H7 (cell line): ENCODE data around the gene CASZ1. TPM values are rescaled to one million over a fixed set of nuclear protein-coding genes. Genes with fewer than 3 reads are reported as not detected.
A peak's percentile ranks its signal among the peaks of the same experiment; 100 is the strongest.

Experiments
- DNase-seq: peaks from one replicate; pipeline ENCODE4 v3.0.0; 2012
- H3K27me3 ChIP-seq: 2 replicates; pipeline ENCODE4 v1.6.0; 2011; ENCODE audit warnings: mild to moderate bottlenecking, low read length; ENCODE audit not compliant: control insufficient read depth, insufficient read depth
- H3K36me3 ChIP-seq: replicated peaks from 2 replicates; pipeline ENCODE4 v1.5.1; 2011; ENCODE audit warnings: low read length; ENCODE audit not compliant: control insufficient read depth, insufficient read depth
- H3K4me3 ChIP-seq: 2 replicates; pipeline ENCODE4 v1.5.1; 2011; ENCODE audit warnings: low read depth, mild to moderate bottlenecking, control low read depth, low read length, moderate library complexity; ENCODE audit not compliant: insufficient read depth
- total RNA-seq: library from RNA; depleted of rRNA; stranded (reverse); fragments of >200 nt; shearing (Covaris generic); gene quantifications from 2 replicates; pipeline ENCODE4 v1.2.3, GENCODE V29; 2014

The CASZ1 gene
- total RNA-seq, 1 experiment from 2014 or later: 5.0 TPM

DNA sequence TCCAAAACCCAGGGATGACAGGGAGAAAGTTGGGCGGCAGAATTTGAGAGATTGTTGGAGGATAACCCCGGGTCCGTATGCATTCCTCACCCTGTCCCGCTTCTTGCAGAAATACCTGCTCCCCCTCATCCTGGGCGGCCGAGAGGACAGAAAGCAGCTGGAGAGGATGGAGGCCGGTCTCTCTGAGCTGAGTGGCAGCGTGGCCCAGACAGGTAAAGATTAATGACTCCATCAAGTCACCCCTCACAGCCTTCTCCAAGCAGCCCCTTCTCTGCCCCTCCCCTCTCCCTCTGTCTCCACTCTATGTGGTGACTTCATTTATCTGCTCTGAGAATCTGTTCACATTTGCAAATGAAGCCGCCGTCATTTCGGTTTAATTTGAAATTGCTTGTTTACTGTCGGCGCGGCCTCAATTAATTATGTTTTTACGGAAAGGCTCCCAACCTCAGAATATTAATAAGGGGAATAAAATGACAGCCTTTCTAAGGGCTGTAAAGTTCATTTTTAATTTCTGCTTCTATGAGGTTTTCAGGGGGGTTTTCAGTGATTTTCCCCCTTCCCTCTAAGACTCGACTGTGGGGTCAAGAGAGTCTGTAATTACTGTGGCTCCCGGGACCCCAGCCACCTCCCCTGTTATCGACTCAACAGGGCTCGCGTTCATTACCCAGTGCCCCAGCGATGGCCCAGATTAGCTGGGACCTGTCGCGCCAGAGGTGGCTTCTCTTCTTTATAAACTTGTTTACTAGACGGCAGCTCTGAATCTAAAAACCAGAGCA is 173.3 kb downstream of the CASZ1 start:
- no peaks in the 10 kb centered on the region for H3K27me3 ChIP-seq
- H3K36me3 ChIP-seq: peaks cover 1% of the 10 kb centered on the region; the same call in 1 of the 2 replicates
- no peak for DNase-seq
- no peak overlapping the region for H3K4me3 ChIP-seq

DNA sequence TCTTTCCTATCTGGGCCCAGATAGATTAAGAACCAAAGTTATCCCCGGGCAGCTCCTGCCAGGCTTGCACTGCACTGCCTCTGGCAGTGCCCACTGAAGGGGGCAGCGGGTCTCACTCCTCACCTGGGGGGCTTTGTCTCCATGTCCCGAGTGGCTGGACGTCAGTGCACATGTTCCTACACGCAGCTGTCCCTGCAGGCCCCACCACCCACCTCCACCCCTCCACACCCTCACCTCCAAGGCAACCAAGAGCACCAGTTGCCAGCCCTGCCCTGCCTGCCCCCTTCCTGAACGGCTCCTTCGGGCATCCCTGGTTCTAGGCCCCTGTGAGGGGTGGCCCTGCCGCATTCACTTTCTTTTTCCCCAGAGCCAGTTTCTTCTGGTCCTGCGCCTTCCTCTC is 174.5 kb downstream of the CASZ1 start:
- DNase-seq: no peak
- no peak overlapping the region for H3K4me3 ChIP-seq

GRCh38 chr1:10620776-10621175 is 175.7 kb downstream of the CASZ1 start:
- H3K36me3 ChIP-seq: peaks cover 1% of the 10 kb centered on the region; the same call in 1 of the 2 replicates
- DNase-seq: peak; percentile 42
- H3K27me3 ChIP-seq: no peaks in the 10 kb centered on the region
- no peak overlapping the region for H3K4me3 ChIP-seq

More for the DNA sequence above, 174.5 kb downstream of the CASZ1 start:
- no peaks in the 10 kb centered on the region for H3K27me3 ChIP-seq
- peaks cover 1% of the 10 kb centered on the region; the same call in 1 of the 2 replicates for H3K36me3 ChIP-seq

- no peaks in the 10 kb centered on the region; the same call in 1 of the 2 replicates for H3K36me3 ChIP-seq
- H3K27me3 ChIP-seq: no peaks in the 10 kb centered on the region
- no peak overlapping the region for H3K4me3 ChIP-seq
- peak; percentile 30 for DNase-seq
These were observed 178.2 kb downstream of the CASZ1 start for GRCh38 chr1:10617931-10618885.

GRCh38 chr1:10617318-10617717 is 179.1 kb downstream of the CASZ1 start:
- no peaks in the 10 kb centered on the region for H3K27me3 ChIP-seq
- DNase-seq: no peak
- no peaks in the 10 kb centered on the region; the same call in 1 of the 2 replicates for H3K36me3 ChIP-seq
- H3K4me3 ChIP-seq: no peak overlapping the region

GRCh38 chr1:10616696-10617095 is 179.8 kb downstream of the CASZ1 start:
- Histone ChIP-seq H3K27me3 (no peaks in the 10 kb centered on the region), H3K36me3 (no peaks in the 10 kb centered on the region; the same call in 1 of the 2 replicates), H3K4me3 (no peak overlapping the region)
- DNase-seq: no peak

DNA sequence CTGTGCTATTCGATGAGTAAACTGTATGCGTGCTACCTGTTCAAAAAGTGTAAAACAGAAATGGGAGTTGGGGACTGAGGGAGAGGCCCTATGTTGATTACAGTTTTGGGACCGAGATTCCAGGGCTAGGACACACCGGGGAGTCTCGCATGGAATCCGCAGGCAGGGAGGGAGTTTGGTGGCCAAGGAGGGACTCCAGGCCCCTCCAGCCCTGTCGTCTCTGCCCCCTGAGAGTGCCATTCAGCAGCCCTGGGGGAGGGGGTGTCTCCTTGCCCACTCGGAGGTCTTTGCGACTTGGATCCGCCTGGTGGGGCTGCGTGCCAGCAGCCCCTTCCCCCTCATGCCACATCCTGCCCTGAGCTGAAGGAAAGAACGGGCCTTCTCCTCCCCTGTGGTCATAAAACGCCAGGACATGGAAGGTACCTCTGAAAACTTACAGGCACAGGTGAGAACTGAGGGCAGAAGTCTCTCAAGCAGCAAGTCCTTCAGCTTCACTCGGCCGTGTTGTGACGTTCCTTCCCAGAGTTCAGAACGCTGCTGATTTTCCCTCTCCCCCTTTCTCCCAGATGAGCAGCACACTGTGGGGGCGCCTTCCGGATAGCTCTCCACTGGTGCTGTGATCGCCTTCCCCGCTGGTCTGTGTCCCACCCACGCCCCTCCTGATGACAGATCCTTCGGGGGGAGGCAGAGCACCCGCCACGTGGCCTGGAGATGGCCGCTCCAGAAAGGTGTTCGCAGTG is 180.3 kb downstream of the CASZ1 start:
- H3K36me3 ChIP-seq: no peaks in the 10 kb centered on the region; the same call in 1 of the 2 replicates
- H3K4me3 ChIP-seq: no peak overlapping the region
- DNase-seq: peak; percentile 65
- H3K27me3 ChIP-seq: no peaks in the 10 kb centered on the region

GRCh38 chr1:10615332-10615731 is 181.1 kb downstream of the CASZ1 start:
- no peaks in the 10 kb centered on the region for H3K27me3 ChIP-seq
- no peak overlapping the region for H3K4me3 ChIP-seq

GRCh38 chr1:10614377-10615225 is 181.8 kb downstream of the CASZ1 start:
- Histone ChIP-seq H3K4me3 (no peak overlapping the region), H3K36me3 (no peaks in the 10 kb centered on the region; the same call in 1 of the 2 replicates), H3K27me3 (no peaks in the 10 kb centered on the region)
- peak; percentile 32 for DNase-seq

More at GRCh38 chr1:10615332-10615731, 181.1 kb downstream of the CASZ1 start:
- DNase-seq: peak; percentile 29
- no peaks in the 10 kb centered on the region; the same call in 1 of the 2 replicates for H3K36me3 ChIP-seq

GRCh38 chr1:10613861-10614260 is 182.6 kb downstream of the CASZ1 start:
- Histone ChIP-seq H3K4me3 (no peak overlapping the region), H3K27me3 (no peaks in the 10 kb centered on the region), H3K36me3 (no peaks in the 10 kb centered on the region; the same call in 1 of the 2 replicates)
- peak; percentile 22 for DNase-seq

DNA sequence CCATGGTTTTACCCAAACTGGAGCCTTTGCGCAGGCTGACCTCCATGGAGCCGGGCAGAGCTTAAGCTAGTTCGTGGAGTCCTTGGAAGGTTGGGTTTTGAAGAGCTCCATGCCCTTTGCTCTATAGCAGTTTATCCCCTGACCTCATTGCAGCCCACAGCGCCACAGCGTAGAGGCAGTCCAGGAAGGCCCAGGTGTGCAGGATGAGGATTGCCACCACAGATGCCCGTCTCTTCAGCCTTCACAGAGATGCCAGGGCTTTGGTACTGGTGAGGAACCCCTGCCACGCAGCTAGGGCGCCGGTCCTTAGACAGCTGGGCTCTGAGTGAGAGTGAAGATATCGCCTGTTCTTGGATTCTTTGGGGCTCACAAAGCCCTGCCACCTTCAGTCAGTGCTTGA is 183.1 kb downstream of the CASZ1 start:
- Histone ChIP-seq H3K4me3 (no peak overlapping the region), H3K27me3 (no peaks in the 10 kb centered on the region), H3K36me3 (no peaks in the 10 kb centered on the region; the same call in 1 of the 2 replicates)
- no peak for DNase-seq

DNA sequence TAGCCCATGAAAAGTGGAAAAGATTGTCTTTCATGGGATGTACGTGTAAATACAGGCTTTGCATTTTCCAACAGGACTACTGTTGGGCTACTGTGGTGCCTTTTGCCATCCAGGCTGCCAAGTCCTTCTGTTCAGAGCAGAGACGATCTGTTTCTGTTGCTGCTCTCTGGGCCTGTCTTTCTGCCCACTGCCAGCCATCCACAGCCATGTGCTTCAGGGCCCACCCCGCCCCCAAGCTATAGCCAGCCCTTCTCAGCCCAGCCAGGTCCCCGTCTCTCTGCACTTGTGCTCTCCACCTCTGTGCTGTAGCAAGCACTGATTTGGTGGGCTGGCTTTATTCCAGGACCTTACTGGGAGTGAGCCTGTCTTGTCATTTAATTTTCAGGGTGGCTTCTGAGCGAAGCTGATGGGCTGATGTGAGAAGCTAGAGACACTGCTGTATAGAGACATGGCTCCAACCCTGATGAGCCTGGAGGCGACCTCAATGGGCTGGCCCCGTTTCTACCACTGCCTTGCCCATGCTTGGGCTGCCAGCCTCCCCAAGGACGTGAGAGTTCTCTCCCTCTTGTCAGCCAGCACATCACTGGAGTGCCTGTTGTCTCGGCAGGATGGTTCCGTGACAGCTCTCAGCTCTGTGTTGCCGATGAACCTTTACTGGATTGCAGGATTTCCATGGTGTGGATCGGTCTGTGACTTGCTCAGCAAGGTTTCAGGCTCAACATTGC is 183.8 kb downstream of the CASZ1 start:
- Histone ChIP-seq H3K27me3 (no peaks in the 10 kb centered on the region), H3K4me3 (no peak overlapping the region), H3K36me3 (no peaks in the 10 kb centered on the region; the same call in 1 of the 2 replicates)
- peak; percentile 34 for DNase-seq
